ENCODE measurements around the gene CLIC3. TPM values are rescaled to one million over a fixed set of nuclear protein-coding genes. Genes with fewer than 3 reads are reported as not detected.

The CLIC3 gene
- total and polyA plus RNA-seq, 2 experiments from 2014 or later: 0.87 TPM; not detected in 1

DNA sequence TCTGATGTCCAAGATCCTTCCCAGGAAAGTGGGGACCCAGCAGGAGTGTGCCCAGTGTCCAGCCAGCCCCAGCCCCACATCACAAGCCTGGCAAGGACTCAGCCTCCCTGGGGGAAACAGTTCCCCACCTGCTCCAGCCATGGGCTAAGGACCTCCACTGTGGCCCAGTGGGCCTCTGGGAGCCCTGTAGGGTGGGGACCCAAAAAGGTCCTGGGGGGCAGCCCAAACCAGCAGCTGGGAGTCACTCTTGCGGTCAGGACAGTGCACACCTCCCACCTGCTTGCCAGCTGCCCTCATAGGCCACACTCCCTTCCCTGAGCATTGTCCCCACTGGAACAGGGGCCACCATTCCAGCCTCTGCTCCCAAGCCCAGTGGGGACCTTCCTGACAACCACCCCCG is 30.0 kb upstream of the CLIC3 start:
- TF ChIP-seq, protein P1, sequence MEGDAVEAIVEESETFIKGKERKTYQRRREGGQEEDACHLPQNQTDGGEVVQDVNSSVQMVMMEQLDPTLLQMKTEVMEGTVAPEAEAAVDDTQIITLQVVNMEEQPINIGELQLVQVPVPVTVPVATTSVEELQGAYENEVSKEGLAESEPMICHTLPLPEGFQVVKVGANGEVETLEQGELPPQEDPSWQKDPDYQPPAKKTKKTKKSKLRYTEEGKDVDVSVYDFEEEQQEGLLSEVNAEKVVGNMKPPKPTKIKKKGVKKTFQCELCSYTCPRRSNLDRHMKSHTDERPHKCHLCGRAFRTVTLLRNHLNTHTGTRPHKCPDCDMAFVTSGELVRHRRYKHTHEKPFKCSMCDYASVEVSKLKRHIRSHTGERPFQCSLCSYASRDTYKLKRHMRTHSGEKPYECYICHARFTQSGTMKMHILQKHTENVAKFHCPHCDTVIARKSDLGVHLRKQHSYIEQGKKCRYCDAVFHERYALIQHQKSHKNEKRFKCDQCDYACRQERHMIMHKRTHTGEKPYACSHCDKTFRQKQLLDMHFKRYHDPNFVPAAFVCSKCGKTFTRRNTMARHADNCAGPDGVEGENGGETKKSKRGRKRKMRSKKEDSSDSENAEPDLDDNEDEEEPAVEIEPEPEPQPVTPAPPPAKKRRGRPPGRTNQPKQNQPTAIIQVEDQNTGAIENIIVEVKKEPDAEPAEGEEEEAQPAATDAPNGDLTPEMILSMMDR (IDR thresholded peaks at IDR 0.05; ENCODE audit: low read depth, low read length): no peak
- no peak for DNase-seq (ENCODE audit: low read depth in 1 of 2, low spot score in 1 of 2)
- H3K4me1 ChIP-seq (ENCODE audit: low read depth): peaks cover 5% of the 10 kb centered on the region
- H3K27ac ChIP-seq: no peak overlapping the region
- no peaks in the 10 kb centered on the region for H3K36me3 ChIP-seq
- no peaks in the 10 kb centered on the region for H3K9me3 ChIP-seq (ENCODE audit: low read depth)
- no peak overlapping the region for H3K4me3 ChIP-seq
- H3K27me3 ChIP-seq: no peaks in the 10 kb centered on the region

DNA sequence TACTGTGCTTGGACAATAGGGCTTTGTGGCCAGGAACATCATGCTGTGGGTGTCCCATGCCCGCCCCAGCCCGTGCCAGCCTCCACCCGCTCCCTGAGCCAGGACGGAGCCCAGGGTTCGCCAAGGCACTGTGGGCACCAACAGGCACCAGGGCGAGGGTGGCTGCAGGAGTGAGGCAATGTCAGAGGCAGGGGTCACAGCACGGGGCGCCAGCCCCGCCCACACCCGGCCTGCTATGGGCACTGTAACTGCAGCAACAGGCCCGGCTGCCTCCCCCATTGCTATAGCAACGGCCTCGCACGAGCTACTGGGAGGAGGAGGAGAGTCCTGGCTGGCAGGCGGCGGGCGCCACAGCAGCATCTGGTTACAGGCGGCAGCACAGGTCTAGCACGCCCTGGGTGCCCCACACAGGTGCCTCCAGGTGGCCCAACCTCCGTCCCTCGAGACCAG is 29.2 kb upstream of the CLIC3 start:
- Histone ChIP-seq H3K36me3 (no peaks in the 10 kb centered on the region), H3K4me3 (no peak overlapping the region), H3K27me3 (no peaks in the 10 kb centered on the region), H3K27ac (no peak overlapping the region), H3K9me3 (ENCODE audit: low read depth) (no peaks in the 10 kb centered on the region), H3K4me1 (ENCODE audit: low read depth) (peaks cover 5% of the 10 kb centered on the region)
- TF ChIP-seq, protein P1 (IDR thresholded peaks at IDR 0.05; ENCODE audit: low read depth, low read length): no peak
- no peak for DNase-seq (ENCODE audit: low read depth in 1 of 2, low spot score in 1 of 2)

DNA sequence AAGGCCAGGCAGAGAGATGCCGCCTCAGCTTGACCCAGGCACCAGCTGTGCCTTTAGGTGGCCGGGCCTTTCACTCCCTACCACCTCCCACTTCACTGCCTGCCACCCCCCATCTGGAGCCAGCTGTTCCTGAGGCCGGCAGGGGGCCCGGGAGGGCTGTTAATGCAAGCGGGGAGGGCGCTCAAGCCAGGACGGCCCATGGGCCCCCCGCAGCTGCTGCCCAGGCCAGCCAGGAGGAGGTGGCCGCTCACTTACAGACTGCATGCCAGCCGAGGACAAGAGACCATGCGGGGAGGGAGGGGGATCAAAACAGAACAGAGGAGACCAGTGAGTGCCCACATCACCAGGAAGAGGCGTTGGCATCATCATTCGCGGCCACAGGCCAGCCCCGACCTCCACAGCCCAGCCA is 27.2 kb upstream of the CLIC3 start:
- H3K27ac ChIP-seq: no peak overlapping the region
- TF ChIP-seq, protein P1 (IDR thresholded peaks at IDR 0.05; ENCODE audit: low read depth, low read length): no peak
- no peaks in the 10 kb centered on the region for H3K27me3 ChIP-seq
- DNase-seq (ENCODE audit: low read depth in 1 of 2, low spot score in 1 of 2): no peak
- no peak overlapping the region for H3K4me3 ChIP-seq
- H3K36me3 ChIP-seq: no peaks in the 10 kb centered on the region
- H3K9me3 ChIP-seq (ENCODE audit: low read depth): no peaks in the 10 kb centered on the region
- peaks cover 5% of the 10 kb centered on the region for H3K4me1 ChIP-seq (ENCODE audit: low read depth)

DNA sequence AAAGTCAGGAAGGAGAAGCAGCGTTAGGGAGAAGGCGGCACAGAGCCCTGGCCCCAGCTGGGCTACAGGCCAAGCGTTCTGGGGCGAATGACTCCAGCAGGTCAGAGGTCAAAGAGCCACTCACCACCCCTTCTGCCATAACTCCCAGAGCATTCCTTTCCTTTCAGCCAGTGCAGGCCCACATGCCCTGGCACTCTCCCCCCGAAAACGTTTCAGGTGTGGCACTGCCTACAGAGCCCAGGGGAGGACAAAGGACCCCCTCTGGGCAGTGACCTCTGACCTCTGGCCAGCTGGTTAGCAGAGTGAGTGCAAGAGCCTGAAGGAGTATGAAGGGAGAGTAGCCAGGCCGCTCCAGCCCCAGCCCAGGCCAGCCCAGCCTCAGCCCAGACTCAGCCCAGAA is 26.8 kb upstream of the CLIC3 start:
- H3K36me3 ChIP-seq: no peaks in the 10 kb centered on the region
- no peaks in the 10 kb centered on the region for H3K27me3 ChIP-seq
- TF ChIP-seq, protein P1 (IDR thresholded peaks at IDR 0.05; ENCODE audit: low read depth, low read length): no peak
- no peaks in the 10 kb centered on the region for H3K9me3 ChIP-seq (ENCODE audit: low read depth)
- peaks cover 5% of the 10 kb centered on the region for H3K4me1 ChIP-seq (ENCODE audit: low read depth)
- DNase-seq (ENCODE audit: low read depth in 1 of 2, low spot score in 1 of 2): no peak
- H3K27ac ChIP-seq: no peak overlapping the region
- no peak overlapping the region for H3K4me3 ChIP-seq

DNA sequence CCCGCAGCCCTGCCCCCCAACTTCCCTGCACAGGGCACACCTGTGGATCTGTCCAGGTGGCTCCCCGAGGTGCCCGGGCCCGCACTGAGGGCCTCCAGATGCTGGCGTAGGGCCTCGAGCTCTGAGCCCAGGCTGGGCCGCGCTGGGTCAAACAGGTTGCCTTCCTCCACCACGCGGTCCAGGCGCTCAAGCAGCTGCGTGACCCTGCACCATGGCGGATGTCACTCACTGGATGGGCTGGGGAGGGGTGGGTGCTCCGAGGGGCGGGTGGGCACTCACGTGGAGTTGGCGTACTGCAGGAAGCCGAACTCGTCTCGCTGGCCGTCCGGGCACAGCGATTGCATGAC is 26.3 kb upstream of the CLIC3 start:
- TF ChIP-seq, protein P1 (IDR thresholded peaks at IDR 0.05; ENCODE audit: low read depth, low read length): no peak
- Histone ChIP-seq H3K9me3 (ENCODE audit: low read depth) (no peaks in the 10 kb centered on the region), H3K4me3 (no peak overlapping the region), H3K27me3 (no peaks in the 10 kb centered on the region), H3K4me1 (ENCODE audit: low read depth) (peaks cover 5% of the 10 kb centered on the region), H3K36me3 (no peaks in the 10 kb centered on the region), H3K27ac (no peak overlapping the region)
- DNase-seq (ENCODE audit: low read depth in 1 of 2, low spot score in 1 of 2): no peak

Measured in cardiac muscle cell (in vitro differentiated cells and primary cell).